ENCODE results near the gene SLC25A30.
"Not testable (repeated sequence)": the region's sequence is repeated elsewhere in the genome, so short reads cannot be mapped to it uniquely, and the experiment has no call there.

The SLC25A30 gene

GRCh38 chr13:45396533-45397095 is 21.6 kb downstream of the SLC25A30 start:
- TF ChIP-seq JUND (IDR thresholded peaks at IDR 0.05; ENCODE audit: low read depth), result no peak
- no peak for DNase-seq (ENCODE audit: low read depth in 1 of 2, low spot score in 1 of 2)
- in situ Hi-C loops (cut with HindIII; ENCODE audit: low pct_unique_long_range_greater_than_20kb, low sequenced_read_pairs), result no loop called here

- peak; percentile 64 to 71 for DNase-seq (ENCODE audit: low read depth in 1 of 2, low spot score in 1 of 2)
- in situ Hi-C loops (cut with HindIII; ENCODE audit: low pct_unique_long_range_greater_than_20kb, low sequenced_read_pairs), result no loop called here
- TF ChIP-seq JUND (IDR thresholded peaks at IDR 0.05; ENCODE audit: low read depth), result no peak
These were observed 24.1 kb downstream of the SLC25A30 start for GRCh38 chr13:45393941-45394570.

- DNase-seq (ENCODE audit: low read depth in 1 of 2, low spot score in 1 of 2), result no peak
- in situ Hi-C loops (cut with HindIII; ENCODE audit: low pct_unique_long_range_greater_than_20kb, low sequenced_read_pairs), result no loop called here
- no peak for TF ChIP-seq JUND (IDR thresholded peaks at IDR 0.05; ENCODE audit: low read depth)
These were observed 25.4 kb downstream of the SLC25A30 start for GRCh38 chr13:45392811-45393210.

- TF ChIP-seq JUND (IDR thresholded peaks at IDR 0.05; ENCODE audit: low read depth), result no peak
- in situ Hi-C loops (cut with HindIII; ENCODE audit: low pct_unique_long_range_greater_than_20kb, low sequenced_read_pairs), result no loop called here
- DNase-seq (ENCODE audit: low read depth in 1 of 2, low spot score in 1 of 2), result no peak
These were observed 26.2 kb downstream of the SLC25A30 start for GRCh38 chr13:45391926-45392325.

- DNase-seq (ENCODE audit: low read depth in 1 of 2, low spot score in 1 of 2); in situ Hi-C loops (cut with HindIII; ENCODE audit: low pct_unique_long_range_greater_than_20kb, low sequenced_read_pairs): not testable (repeated sequence)
These were observed 27.0 kb downstream of the SLC25A30 start for GRCh38 chr13:45391128-45391527.

GRCh38 chr13:45390348-45390747 is 27.8 kb downstream of the SLC25A30 start:
- DNase-seq (ENCODE audit: low read depth in 1 of 2, low spot score in 1 of 2); in situ Hi-C loops (cut with HindIII; ENCODE audit: low pct_unique_long_range_greater_than_20kb, low sequenced_read_pairs): not testable (repeated sequence)

GRCh38 chr13:45388664-45389063 is 29.5 kb downstream of the SLC25A30 start:
- no peak for DNase-seq (ENCODE audit: low read depth in 1 of 2, low spot score in 1 of 2)
- in situ Hi-C loops (cut with HindIII; ENCODE audit: low pct_unique_long_range_greater_than_20kb, low sequenced_read_pairs), result no loop called here
- no peak for TF ChIP-seq JUND (IDR thresholded peaks at IDR 0.05; ENCODE audit: low read depth)

- in situ Hi-C loops (cut with HindIII; ENCODE audit: low pct_unique_long_range_greater_than_20kb, low sequenced_read_pairs); DNase-seq (ENCODE audit: low read depth in 1 of 2, low spot score in 1 of 2): not testable (repeated sequence)
These were observed 31.1 kb downstream of the SLC25A30 start for GRCh38 chr13:45386892-45387575.

GRCh38 chr13:45385907-45386553 is 32.1 kb downstream of the SLC25A30 start:
- DNase-seq (ENCODE audit: low read depth in 1 of 2, low spot score in 1 of 2), result no peak
- TF ChIP-seq JUND (IDR thresholded peaks at IDR 0.05; ENCODE audit: low read depth), result no peak
- in situ Hi-C loops (cut with HindIII; ENCODE audit: low pct_unique_long_range_greater_than_20kb, low sequenced_read_pairs), result no loop called here

- DNase-seq (ENCODE audit: low read depth in 1 of 2, low spot score in 1 of 2), result no peak
- TF ChIP-seq JUND (IDR thresholded peaks at IDR 0.05; ENCODE audit: low read depth), result no peak
- in situ Hi-C loops (cut with HindIII; ENCODE audit: low pct_unique_long_range_greater_than_20kb, low sequenced_read_pairs), result no loop called here
These were observed 32.9 kb downstream of the SLC25A30 start for GRCh38 chr13:45385320-45385719.

GRCh38 chr13:45384474-45385174 is 33.5 kb downstream of the SLC25A30 start:
- in situ Hi-C loops (cut with HindIII; ENCODE audit: low pct_unique_long_range_greater_than_20kb, low sequenced_read_pairs), result no loop called here
- no peak for DNase-seq (ENCODE audit: low read depth in 1 of 2, low spot score in 1 of 2)
- no peak for TF ChIP-seq JUND (IDR thresholded peaks at IDR 0.05; ENCODE audit: low read depth)

GRCh38 chr13:45382739-45383138 is 35.4 kb downstream of the SLC25A30 start:
- in situ Hi-C loops (cut with HindIII; ENCODE audit: low pct_unique_long_range_greater_than_20kb, low sequenced_read_pairs); DNase-seq (ENCODE audit: low read depth in 1 of 2, low spot score in 1 of 2): not testable (repeated sequence)

- no peak for TF ChIP-seq JUND (IDR thresholded peaks at IDR 0.05; ENCODE audit: low read depth)
- in situ Hi-C loops (cut with HindIII; ENCODE audit: low pct_unique_long_range_greater_than_20kb, low sequenced_read_pairs), result no loop called here
- DNase-seq (ENCODE audit: low read depth in 1 of 2, low spot score in 1 of 2), result no peak
These were observed 37.0 kb downstream of the SLC25A30 start for GRCh38 chr13:45381196-45381595.

GRCh38 chr13:45380708-45381107 is 37.5 kb downstream of the SLC25A30 start:
- in situ Hi-C loops (cut with HindIII; ENCODE audit: low pct_unique_long_range_greater_than_20kb, low sequenced_read_pairs); DNase-seq (ENCODE audit: low read depth in 1 of 2, low spot score in 1 of 2): not testable (repeated sequence)

GRCh38 chr13:45379516-45379915 is 38.7 kb downstream of the SLC25A30 start:
- DNase-seq (ENCODE audit: low read depth in 1 of 2, low spot score in 1 of 2); in situ Hi-C loops (cut with HindIII; ENCODE audit: low pct_unique_long_range_greater_than_20kb, low sequenced_read_pairs): not testable (repeated sequence)

- in situ Hi-C loops (cut with HindIII; ENCODE audit: low pct_unique_long_range_greater_than_20kb, low sequenced_read_pairs); DNase-seq (ENCODE audit: low read depth in 1 of 2, low spot score in 1 of 2): not testable (repeated sequence)
These were observed 39.4 kb downstream of the SLC25A30 start for GRCh38 chr13:45378786-45379185.

GRCh38 chr13:45377314-45377713 is 40.9 kb downstream of the SLC25A30 start:
- DNase-seq (ENCODE audit: low read depth in 1 of 2, low spot score in 1 of 2); in situ Hi-C loops (cut with HindIII; ENCODE audit: low pct_unique_long_range_greater_than_20kb, low sequenced_read_pairs): not testable (repeated sequence)
